ENCODE results near the gene MRGPRE.

DNA sequence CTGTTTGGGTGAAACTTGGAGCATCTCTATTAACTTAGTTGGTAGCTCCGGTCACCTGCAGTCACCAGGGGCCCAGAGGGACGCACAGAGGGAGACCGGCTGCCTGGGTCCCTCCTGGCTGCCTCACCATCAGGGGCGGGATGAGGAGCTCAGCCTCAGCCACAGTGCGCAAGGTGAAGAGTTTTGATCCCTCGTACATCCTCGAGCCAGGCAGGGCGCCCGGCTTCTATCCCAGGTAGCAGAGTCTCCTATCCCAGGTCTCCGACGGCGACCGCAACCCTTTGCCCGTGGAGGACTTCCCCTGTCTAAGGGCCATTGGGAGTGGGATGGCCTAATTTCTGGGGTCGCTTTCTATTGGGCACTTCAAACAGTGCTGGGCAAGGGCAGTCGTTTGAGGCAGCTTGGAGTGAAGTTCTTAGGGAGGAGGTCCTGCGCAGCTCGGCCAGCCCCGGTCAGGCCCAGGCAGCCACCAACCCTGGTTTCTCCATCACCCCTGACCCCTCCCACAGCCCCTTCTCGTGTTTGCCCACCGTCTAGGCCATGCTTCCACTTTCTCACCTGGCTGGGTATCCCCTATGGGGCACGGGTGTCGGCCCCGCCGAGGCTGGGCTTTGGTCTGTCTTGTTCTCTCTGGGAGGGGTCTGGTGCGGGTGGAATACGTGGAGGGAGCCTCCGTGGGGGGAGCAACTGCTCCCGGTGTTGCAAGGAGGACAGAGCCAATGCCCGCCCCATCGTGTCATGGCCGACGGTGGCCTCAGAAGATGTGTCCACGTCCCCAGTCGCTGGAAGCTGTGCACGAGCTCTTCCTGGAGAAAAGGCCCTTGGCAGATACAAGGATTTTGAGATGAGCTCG, 10.0 kb downstream of the MRGPRE start:
- TF ChIP-seq, protein P1, sequence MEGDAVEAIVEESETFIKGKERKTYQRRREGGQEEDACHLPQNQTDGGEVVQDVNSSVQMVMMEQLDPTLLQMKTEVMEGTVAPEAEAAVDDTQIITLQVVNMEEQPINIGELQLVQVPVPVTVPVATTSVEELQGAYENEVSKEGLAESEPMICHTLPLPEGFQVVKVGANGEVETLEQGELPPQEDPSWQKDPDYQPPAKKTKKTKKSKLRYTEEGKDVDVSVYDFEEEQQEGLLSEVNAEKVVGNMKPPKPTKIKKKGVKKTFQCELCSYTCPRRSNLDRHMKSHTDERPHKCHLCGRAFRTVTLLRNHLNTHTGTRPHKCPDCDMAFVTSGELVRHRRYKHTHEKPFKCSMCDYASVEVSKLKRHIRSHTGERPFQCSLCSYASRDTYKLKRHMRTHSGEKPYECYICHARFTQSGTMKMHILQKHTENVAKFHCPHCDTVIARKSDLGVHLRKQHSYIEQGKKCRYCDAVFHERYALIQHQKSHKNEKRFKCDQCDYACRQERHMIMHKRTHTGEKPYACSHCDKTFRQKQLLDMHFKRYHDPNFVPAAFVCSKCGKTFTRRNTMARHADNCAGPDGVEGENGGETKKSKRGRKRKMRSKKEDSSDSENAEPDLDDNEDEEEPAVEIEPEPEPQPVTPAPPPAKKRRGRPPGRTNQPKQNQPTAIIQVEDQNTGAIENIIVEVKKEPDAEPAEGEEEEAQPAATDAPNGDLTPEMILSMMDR (IDR thresholded peaks at IDR 0.05), result no peak
- TF ChIP-seq POLR2A (IDR thresholded peaks at IDR 0.05), result no peak

All from breast epithelium (tissue), 3 donors.